ENCODE results near the gene MMP20. TPM values are rescaled to one million over a fixed set of nuclear protein-coding genes. Genes with fewer than 3 reads are reported as not detected.

MMP20 gene
- total RNA-seq, 1 donor from 2014 or later = not detected

DNA sequence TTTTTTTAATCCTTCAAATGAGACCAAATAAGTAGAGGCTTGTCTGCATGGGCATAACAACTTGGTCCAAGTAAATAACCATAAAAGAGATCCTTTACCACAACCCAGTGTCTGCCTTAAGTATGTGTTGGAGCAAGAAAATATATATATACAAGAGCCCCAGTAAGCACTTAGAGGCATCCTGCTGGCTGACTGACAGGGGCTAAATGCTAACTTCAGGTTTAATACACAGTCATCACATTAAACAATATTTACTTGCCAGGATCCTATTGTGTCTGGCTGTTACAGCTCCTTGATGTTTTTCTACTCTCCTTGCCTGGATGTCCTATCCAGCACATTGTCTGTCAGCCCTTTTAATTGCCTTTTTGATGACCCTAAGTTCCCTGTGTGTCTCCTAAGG, 37.5 kb upstream of the MMP20 start:
- Mint-ChIP-seq H3K27me3 (ENCODE audit: unreplicated experiment) (no peaks in the 10 kb centered on the region), H3K27ac (ENCODE audit: unreplicated experiment) (no peak overlapping the region), H3K9me3 (ENCODE audit: unreplicated experiment) (no peaks in the 10 kb centered on the region), H3K4me3 (ENCODE audit: unreplicated experiment) (no peak overlapping the region), H3K4me1 (ENCODE audit: unreplicated experiment) (no peaks in the 10 kb centered on the region), H3K36me3 (ENCODE audit: low read depth, unreplicated experiment) (no peaks in the 10 kb centered on the region)
- DNase-seq (ENCODE audit: low spot score) = no peak
- no peak for TF ChIP-seq CTCF (IDR thresholded peaks at IDR 0.05; ENCODE audit: unreplicated experiment)

- Mint-ChIP-seq H3K27ac (ENCODE audit: unreplicated experiment) (no peak overlapping the region), H3K36me3 (ENCODE audit: low read depth, unreplicated experiment) (no peaks in the 10 kb centered on the region), H3K9me3 (ENCODE audit: unreplicated experiment) (no peaks in the 10 kb centered on the region), H3K4me3 (ENCODE audit: unreplicated experiment) (no peak overlapping the region), H3K4me1 (ENCODE audit: unreplicated experiment) (no peaks in the 10 kb centered on the region), H3K27me3 (ENCODE audit: unreplicated experiment) (no peaks in the 10 kb centered on the region)
- DNase-seq (ENCODE audit: low spot score) = no peak
- TF ChIP-seq CTCF (IDR thresholded peaks at IDR 0.05; ENCODE audit: unreplicated experiment) = no peak
Measured at GRCh38 chr11:102661040-102661439, 35.9 kb upstream of the MMP20 start.

- no peak for TF ChIP-seq CTCF (IDR thresholded peaks at IDR 0.05; ENCODE audit: unreplicated experiment)
- Mint-ChIP-seq H3K4me1 (ENCODE audit: unreplicated experiment) (no peaks in the 10 kb centered on the region), H3K27ac (ENCODE audit: unreplicated experiment) (no peak overlapping the region), H3K36me3 (ENCODE audit: low read depth, unreplicated experiment) (no peaks in the 10 kb centered on the region), H3K9me3 (ENCODE audit: unreplicated experiment) (no peaks in the 10 kb centered on the region), H3K4me3 (ENCODE audit: unreplicated experiment) (no peak overlapping the region), H3K27me3 (ENCODE audit: unreplicated experiment) (no peaks in the 10 kb centered on the region)
- no peak for DNase-seq (ENCODE audit: low spot score)
Measured at GRCh38 chr11:102656528-102656927, 31.4 kb upstream of the MMP20 start.

DNA sequence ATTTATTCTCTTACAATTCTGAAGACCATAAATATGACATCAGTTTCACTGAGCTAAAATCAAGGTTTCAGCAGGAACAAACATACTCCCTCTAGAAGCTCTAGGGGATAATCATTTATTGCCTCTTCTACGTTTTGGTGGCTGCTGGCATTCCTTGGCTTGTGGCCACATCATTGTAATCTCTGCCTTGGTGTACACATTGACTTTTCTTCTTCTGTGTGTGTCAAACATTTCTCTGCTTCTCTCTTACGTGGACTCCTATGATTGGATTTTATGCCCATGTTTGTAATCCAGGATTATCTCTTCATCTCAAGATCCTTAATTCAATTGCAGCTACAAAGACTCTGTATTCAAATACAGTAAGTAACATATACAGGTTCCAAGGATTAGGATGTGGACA, 30.4 kb upstream of the MMP20 start:
- no peak for TF ChIP-seq CTCF (IDR thresholded peaks at IDR 0.05; ENCODE audit: unreplicated experiment)
- Mint-ChIP-seq H3K9me3 (ENCODE audit: unreplicated experiment) (no peaks in the 10 kb centered on the region), H3K4me3 (ENCODE audit: unreplicated experiment) (no peak overlapping the region), H3K27me3 (ENCODE audit: unreplicated experiment) (no peaks in the 10 kb centered on the region), H3K4me1 (ENCODE audit: unreplicated experiment) (no peaks in the 10 kb centered on the region), H3K27ac (ENCODE audit: unreplicated experiment) (no peak overlapping the region), H3K36me3 (ENCODE audit: low read depth, unreplicated experiment) (no peaks in the 10 kb centered on the region)
- no peak for DNase-seq (ENCODE audit: low spot score)

GRCh38 chr11:102654761-102655160, 29.6 kb upstream of the MMP20 start:
- no peaks in the 10 kb centered on the region for H3K9me3 Mint-ChIP-seq (ENCODE audit: unreplicated experiment)
- H3K4me1 Mint-ChIP-seq (ENCODE audit: unreplicated experiment) = no peaks in the 10 kb centered on the region
- no peak for TF ChIP-seq CTCF (IDR thresholded peaks at IDR 0.05; ENCODE audit: unreplicated experiment)
- DNase-seq (ENCODE audit: low spot score) = no peak
- no peaks in the 10 kb centered on the region for H3K36me3 Mint-ChIP-seq (ENCODE audit: low read depth, unreplicated experiment)
- no peaks in the 10 kb centered on the region for H3K27me3 Mint-ChIP-seq (ENCODE audit: unreplicated experiment)
- no peak overlapping the region for H3K4me3 Mint-ChIP-seq (ENCODE audit: unreplicated experiment)
- H3K27ac Mint-ChIP-seq (ENCODE audit: unreplicated experiment) = no peak overlapping the region

All from endothelial cell (in vitro differentiated cells).